ENCODE measurements around the gene ZNF688.
A peak's percentile ranks its signal among the peaks of the same experiment; 100 is the strongest.

The ZNF688 gene

DNA sequence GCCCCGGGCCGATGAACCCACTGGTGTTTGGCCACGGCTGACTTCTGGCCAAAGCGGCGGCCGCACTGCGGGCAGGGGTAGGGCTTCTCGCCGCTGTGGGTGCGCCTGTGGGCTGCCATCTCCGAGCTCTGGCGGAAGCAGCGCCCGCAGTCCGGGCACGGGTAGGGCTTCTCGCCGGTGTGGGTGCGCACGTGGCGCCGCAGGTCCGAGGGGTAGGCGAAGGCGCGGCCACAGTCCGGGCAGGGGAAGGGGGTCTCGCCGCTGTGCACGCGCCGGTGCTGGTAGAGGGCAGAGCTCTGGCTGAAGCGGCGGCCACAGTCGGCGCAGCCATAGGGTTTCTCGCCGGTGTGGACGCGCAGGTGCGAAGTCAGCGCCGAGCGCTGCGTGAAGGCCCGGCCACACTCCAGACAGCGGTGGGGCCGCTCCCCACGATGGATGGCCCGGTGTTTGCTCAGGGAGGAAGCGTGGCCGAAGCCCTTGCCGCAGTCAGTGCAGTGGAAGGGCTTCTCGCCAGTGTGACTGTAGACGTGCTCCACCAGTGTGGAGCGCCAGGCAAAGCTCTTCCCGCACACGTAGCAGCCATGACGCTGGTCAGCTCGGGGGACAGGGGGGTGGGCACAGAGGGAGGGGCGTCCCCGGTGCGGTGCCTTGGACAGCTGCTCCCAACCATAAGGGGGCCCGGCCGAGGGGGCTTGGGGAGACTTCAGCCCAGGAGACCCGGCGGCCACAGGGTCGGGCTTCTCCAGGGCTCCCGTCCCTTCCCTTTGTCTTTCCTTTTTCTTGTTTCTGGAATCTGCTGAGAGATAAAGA, 16.0 kb downstream of the ZNF688 start:
- Histone ChIP-seq H3K9ac (ENCODE audit: low read depth, low read length, poor library complexity) (no peak overlapping the region), H3K9me3 (replicated peaks in 1 of 2; ENCODE audit: control insufficient read depth in 2 of 2, insufficient read depth in 1 of 2, low read depth in 1 of 2, low read length in 2 of 2) (no peaks in the 10 kb centered on the region), H4K8ac (ENCODE audit: low read depth, low read length) (no peak overlapping the region), H4K91ac (ENCODE audit: low read depth, low read length, poor library complexity) (no peak overlapping the region), H2AFZ (ENCODE audit: low read length) (no peak overlapping the region), H3K4me1 (ENCODE audit: control insufficient read depth in 2 of 2, insufficient read depth in 1 of 2, low read depth in 1 of 2, low read length in 2 of 2) (peaks cover 6 to 7% of the 10 kb centered on the region in 2 donors), H2AK5ac (ENCODE audit: low read depth, low read length) (no peak overlapping the region), H3K4me3 (ENCODE audit: low read length in 2 of 2) (no peak overlapping the region), H2BK5ac (ENCODE audit: low read length) (no peak overlapping the region), H3K14ac (ENCODE audit: low read length) (no peak overlapping the region), H2BK12ac (ENCODE audit: low read length) (no peak overlapping the region), H3K27ac (replicated peaks; ENCODE audit: low read length) (no peak overlapping the region), H3K27me3 (ENCODE audit: control insufficient read depth in 3 of 3, insufficient read depth in 3 of 3, low read depth in 1 of 3, low read length in 3 of 3) (no peaks in the 10 kb centered on the region), H3K4ac (ENCODE audit: low read length) (no peak overlapping the region), H2BK120ac (ENCODE audit: low read depth, low read length) (no peak overlapping the region), H3K36me3 (replicated peaks in 1 of 2; ENCODE audit: control insufficient read depth in 2 of 2, insufficient read depth in 2 of 2, low read length in 2 of 2) (peaks cover 13 to 39% of the 10 kb centered on the region in 2 donors), H3K18ac (ENCODE audit: low read length) (no peak overlapping the region), H3K4me2 (ENCODE audit: insufficient read depth, low read length, poor library complexity, severe bottlenecking) (no peak overlapping the region), H3K79me1 (ENCODE audit: low read depth, low read length) (peaks cover 11% of the 10 kb centered on the region), H3K23ac (ENCODE audit: low read depth, low read length, poor library complexity) (no peak overlapping the region), H2BK15ac (ENCODE audit: low read length) (no peak overlapping the region)
- DNase-seq (ENCODE audit: low spot score): no peak
- no CpG with 5 or more reads among the region's 69 CpGs for WGBS, 2 donors (ENCODE audit: extremely low coverage in 2 of 2, insufficient read length in 2 of 2, insufficient replicate concordance in 1 of 2)

DNA sequence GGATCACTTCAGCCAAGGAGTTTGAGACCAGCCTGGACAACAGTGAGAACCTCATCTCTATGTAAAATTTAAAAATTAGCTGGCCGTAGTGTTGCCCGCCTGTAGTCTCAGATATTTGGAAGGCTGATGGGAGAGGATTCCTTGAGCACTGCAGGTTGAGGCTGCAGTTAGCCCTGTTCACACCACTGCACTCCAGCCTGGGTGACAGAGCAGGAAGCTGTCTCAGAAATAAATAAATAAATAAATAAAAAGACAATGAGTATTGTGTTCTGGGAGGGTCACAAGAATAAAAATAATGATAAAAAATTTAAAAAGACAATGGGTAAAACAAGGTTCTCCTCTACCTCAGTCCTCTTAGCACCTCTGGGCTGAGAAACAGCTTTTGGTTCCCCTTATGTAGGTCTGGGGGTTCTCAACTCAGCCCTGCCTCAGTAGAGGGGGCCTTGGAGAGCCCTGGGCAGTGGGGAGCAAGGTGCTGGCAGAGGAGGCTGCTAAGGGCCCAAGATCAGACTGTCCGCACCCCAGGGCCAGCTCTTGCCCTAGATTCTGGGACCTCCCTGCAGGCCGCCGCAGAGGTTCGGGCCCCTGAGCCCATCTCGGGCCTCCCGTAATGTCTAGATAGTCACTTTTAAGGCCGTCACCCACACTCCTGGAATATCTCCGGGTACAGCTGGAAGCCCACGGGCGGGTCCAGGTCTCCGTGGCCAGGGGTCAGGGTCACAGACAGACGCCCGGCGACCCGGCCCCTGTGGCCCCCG, 16.8 kb downstream of the ZNF688 start:
- peaks cover 11% of the 10 kb centered on the region for H3K79me1 ChIP-seq (ENCODE audit: low read depth, low read length)
- no peak overlapping the region for H3K27ac ChIP-seq (replicated peaks; ENCODE audit: low read length)
- H3K9me3 ChIP-seq (replicated peaks in 1 of 2; ENCODE audit: control insufficient read depth in 2 of 2, insufficient read depth in 1 of 2, low read depth in 1 of 2, low read length in 2 of 2): no peaks in the 10 kb centered on the region
- H4K8ac ChIP-seq (ENCODE audit: low read depth, low read length): no peak overlapping the region
- H3K9ac ChIP-seq (ENCODE audit: low read depth, low read length, poor library complexity): no peak overlapping the region
- no peak overlapping the region for H2BK12ac ChIP-seq (ENCODE audit: low read length)
- H2BK15ac ChIP-seq (ENCODE audit: low read length): no peak overlapping the region
- no peak overlapping the region for H3K14ac ChIP-seq (ENCODE audit: low read length)
- no peak overlapping the region for H4K91ac ChIP-seq (ENCODE audit: low read depth, low read length, poor library complexity)
- H2BK5ac ChIP-seq (ENCODE audit: low read length): no peak overlapping the region
- no peak overlapping the region for H3K4ac ChIP-seq (ENCODE audit: low read length)
- no peak overlapping the region for H3K23ac ChIP-seq (ENCODE audit: low read depth, low read length, poor library complexity)
- no peak overlapping the region for H3K4me3 ChIP-seq (ENCODE audit: low read length in 2 of 2)
- WGBS, 2 donors (ENCODE audit: extremely low coverage in 2 of 2, insufficient read length in 2 of 2, insufficient replicate concordance in 1 of 2): no CpG with 5 or more reads among the region's 18 CpGs
- H2AFZ ChIP-seq (ENCODE audit: low read length): no peak overlapping the region
- no peak overlapping the region for H2BK120ac ChIP-seq (ENCODE audit: low read depth, low read length)
- H3K18ac ChIP-seq (ENCODE audit: low read length): no peak overlapping the region
- H3K27me3 ChIP-seq (ENCODE audit: control insufficient read depth in 3 of 3, insufficient read depth in 3 of 3, low read depth in 1 of 3, low read length in 3 of 3): no peaks in the 10 kb centered on the region
- peaks cover 6 to 7% of the 10 kb centered on the region in 2 donors for H3K4me1 ChIP-seq (ENCODE audit: control insufficient read depth in 2 of 2, insufficient read depth in 1 of 2, low read depth in 1 of 2, low read length in 2 of 2)
- no peak for DNase-seq (ENCODE audit: low spot score)
- no peak overlapping the region for H2AK5ac ChIP-seq (ENCODE audit: low read depth, low read length)
- H3K36me3 ChIP-seq (replicated peaks in 1 of 2; ENCODE audit: control insufficient read depth in 2 of 2, insufficient read depth in 2 of 2, low read length in 2 of 2): peaks cover 13 to 39% of the 10 kb centered on the region in 2 donors
- no peak overlapping the region for H3K4me2 ChIP-seq (ENCODE audit: insufficient read depth, low read length, poor library complexity, severe bottlenecking)

DNA sequence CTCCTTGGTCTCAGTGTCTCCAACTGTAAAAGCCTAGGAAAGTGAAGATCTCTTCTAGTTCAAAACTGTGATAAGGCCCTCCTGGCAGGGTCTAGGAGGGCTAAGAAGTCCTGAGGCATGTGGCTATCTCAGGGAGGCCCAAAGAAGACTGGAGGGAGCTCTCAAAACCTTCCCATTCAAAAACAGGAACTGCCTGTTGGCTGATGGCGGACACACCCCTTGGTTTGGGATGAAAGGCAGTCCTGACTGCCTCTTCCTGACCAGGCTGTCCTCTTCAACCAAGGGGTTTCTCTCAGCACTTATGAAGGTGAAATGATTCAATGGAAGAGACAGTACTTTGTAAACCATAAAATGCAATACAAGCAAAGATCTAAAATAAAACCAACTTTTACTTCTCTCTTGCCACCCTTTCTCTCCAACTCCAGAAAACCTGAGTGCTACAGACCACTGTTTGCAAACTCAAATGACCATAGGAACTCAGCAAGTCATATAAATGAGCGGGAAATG, 18.1 kb downstream of the ZNF688 start:
- H2BK12ac ChIP-seq (ENCODE audit: low read length): no peak overlapping the region
- H3K14ac ChIP-seq (ENCODE audit: low read length): no peak overlapping the region
- H3K4me1 ChIP-seq (ENCODE audit: control insufficient read depth in 2 of 2, insufficient read depth in 1 of 2, low read depth in 1 of 2, low read length in 2 of 2): peaks cover 3% of the 10 kb centered on the region in 2 donors
- no peak overlapping the region for H2BK120ac ChIP-seq (ENCODE audit: low read depth, low read length)
- no peak overlapping the region for H3K23ac ChIP-seq (ENCODE audit: low read depth, low read length, poor library complexity)
- no peak for DNase-seq (ENCODE audit: low spot score)
- H2AFZ ChIP-seq (ENCODE audit: low read length): no peak overlapping the region
- H3K36me3 ChIP-seq (replicated peaks in 1 of 2; ENCODE audit: control insufficient read depth in 2 of 2, insufficient read depth in 2 of 2, low read length in 2 of 2): peaks cover 13 to 39% of the 10 kb centered on the region in 2 donors
- peaks cover 11% of the 10 kb centered on the region for H3K79me1 ChIP-seq (ENCODE audit: low read depth, low read length)
- no peak overlapping the region for H2AK5ac ChIP-seq (ENCODE audit: low read depth, low read length)
- H3K9ac ChIP-seq (ENCODE audit: low read depth, low read length, poor library complexity): no peak overlapping the region
- no peak overlapping the region for H3K18ac ChIP-seq (ENCODE audit: low read length)
- no peak overlapping the region for H3K4me3 ChIP-seq (ENCODE audit: low read length in 2 of 2)
- no peaks in the 10 kb centered on the region for H3K9me3 ChIP-seq (replicated peaks in 1 of 2; ENCODE audit: control insufficient read depth in 2 of 2, insufficient read depth in 1 of 2, low read depth in 1 of 2, low read length in 2 of 2)
- no peak overlapping the region for H4K91ac ChIP-seq (ENCODE audit: low read depth, low read length, poor library complexity)
- no peak overlapping the region for H3K4me2 ChIP-seq (ENCODE audit: insufficient read depth, low read length, poor library complexity, severe bottlenecking)
- H3K4ac ChIP-seq (ENCODE audit: low read length): no peak overlapping the region
- WGBS, 2 donors (ENCODE audit: extremely low coverage in 2 of 2, insufficient read length in 2 of 2, insufficient replicate concordance in 1 of 2): no CpG with 5 or more reads among the region's 2 CpGs
- no peak overlapping the region for H2BK15ac ChIP-seq (ENCODE audit: low read length)
- H3K27me3 ChIP-seq (ENCODE audit: control insufficient read depth in 3 of 3, insufficient read depth in 3 of 3, low read depth in 1 of 3, low read length in 3 of 3): no peaks in the 10 kb centered on the region
- H4K8ac ChIP-seq (ENCODE audit: low read depth, low read length): no peak overlapping the region
- no peak overlapping the region for H3K27ac ChIP-seq (replicated peaks; ENCODE audit: low read length)
- no peak overlapping the region for H2BK5ac ChIP-seq (ENCODE audit: low read length)

DNA sequence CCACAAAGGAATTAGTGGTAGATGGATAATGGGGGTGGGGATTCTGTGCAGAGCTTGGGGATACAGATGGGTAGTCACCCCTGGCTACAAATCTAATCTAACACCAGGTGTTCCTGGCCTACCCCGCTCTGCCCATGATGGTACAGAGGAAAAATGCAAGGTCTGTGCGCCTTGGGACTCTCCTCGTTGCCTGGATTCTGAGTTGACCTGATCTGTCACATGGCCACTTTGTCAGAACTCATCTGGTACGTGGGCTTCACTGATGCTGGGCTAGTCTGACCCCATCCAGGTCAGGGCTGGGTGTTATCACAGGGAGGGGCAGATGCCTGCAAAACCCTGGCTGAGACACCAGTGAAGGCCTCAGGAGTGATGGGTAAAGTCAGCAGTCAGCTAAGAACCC, 18.6 kb downstream of the ZNF688 start:
- H3K18ac ChIP-seq (ENCODE audit: low read length): no peak overlapping the region
- no peak overlapping the region for H3K14ac ChIP-seq (ENCODE audit: low read length)
- no peak overlapping the region for H2AFZ ChIP-seq (ENCODE audit: low read length)
- no peak overlapping the region for H3K27ac ChIP-seq (replicated peaks; ENCODE audit: low read length)
- no peak overlapping the region for H2AK5ac ChIP-seq (ENCODE audit: low read depth, low read length)
- no peak overlapping the region for H2BK12ac ChIP-seq (ENCODE audit: low read length)
- no peaks in the 10 kb centered on the region for H3K9me3 ChIP-seq (replicated peaks in 1 of 2; ENCODE audit: control insufficient read depth in 2 of 2, insufficient read depth in 1 of 2, low read depth in 1 of 2, low read length in 2 of 2)
- no peak overlapping the region for H3K4me3 ChIP-seq (ENCODE audit: low read length in 2 of 2)
- peak overlapping the region; percentile 23 for H4K8ac ChIP-seq (ENCODE audit: low read depth, low read length)
- peaks cover 13 to 39% of the 10 kb centered on the region in 2 donors for H3K36me3 ChIP-seq (replicated peaks in 1 of 2; ENCODE audit: control insufficient read depth in 2 of 2, insufficient read depth in 2 of 2, low read length in 2 of 2)
- DNase-seq (ENCODE audit: low spot score): no peak
- no peak overlapping the region for H2BK5ac ChIP-seq (ENCODE audit: low read length)
- no peak overlapping the region for H3K4ac ChIP-seq (ENCODE audit: low read length)
- no peak overlapping the region for H2BK120ac ChIP-seq (ENCODE audit: low read depth, low read length)
- no peak overlapping the region for H3K4me2 ChIP-seq (ENCODE audit: insufficient read depth, low read length, poor library complexity, severe bottlenecking)
- H2BK15ac ChIP-seq (ENCODE audit: low read length): no peak overlapping the region
- H3K23ac ChIP-seq (ENCODE audit: low read depth, low read length, poor library complexity): no peak overlapping the region
- no peak overlapping the region for H3K9ac ChIP-seq (ENCODE audit: low read depth, low read length, poor library complexity)
- H4K91ac ChIP-seq (ENCODE audit: low read depth, low read length, poor library complexity): no peak overlapping the region
- no CpG with 5 or more reads among the region's 4 CpGs for WGBS, 2 donors (ENCODE audit: extremely low coverage in 2 of 2, insufficient read length in 2 of 2, insufficient replicate concordance in 1 of 2)
- peaks cover 11% of the 10 kb centered on the region for H3K79me1 ChIP-seq (ENCODE audit: low read depth, low read length)
- H3K27me3 ChIP-seq (ENCODE audit: control insufficient read depth in 3 of 3, insufficient read depth in 3 of 3, low read depth in 1 of 3, low read length in 3 of 3): no peaks in the 10 kb centered on the region
- peaks cover 3% of the 10 kb centered on the region in 2 donors for H3K4me1 ChIP-seq (ENCODE audit: control insufficient read depth in 2 of 2, insufficient read depth in 1 of 2, low read depth in 1 of 2, low read length in 2 of 2)
